GM10266 (cell line): Measurements from ENCODE around the gene TESMIN.
A peak's percentile ranks its signal among the peaks of the same experiment; 100 is the strongest.

ENCODE experiments used
- DNase-seq: peaks from one replicate; pipeline ENCODE4 v3.0.0; 2012; ENCODE audit errors: extremely low spot score
- CTCF ChIP-seq: IDR thresholded peaks from 2 replicates; pipeline ENCODE4 v1.5.1; 2012; ENCODE audit warnings: mild to moderate bottlenecking, low read depth; ENCODE audit not compliant: control insufficient read depth, insufficient read depth; ENCODE audit errors: missing control alignments

Gene TESMIN

GRCh38 chr11:68762481-68762880 is 11.2 kb upstream of the TESMIN start:
- no peak for DNase-seq
- no peak for TF ChIP-seq CTCF

GRCh38 chr11:68761801-68762200 is 10.5 kb upstream of the TESMIN start:
- no peak for DNase-seq
- no peak for TF ChIP-seq CTCF

- no peak for TF ChIP-seq CTCF
- no peak for DNase-seq
Measured at GRCh38 chr11:68759991-68760390, 8.7 kb upstream of the TESMIN start.

GRCh38 chr11:68757711-68758110 is 6.4 kb upstream of the TESMIN start:
- no peak for TF ChIP-seq CTCF
- no peak for DNase-seq

GRCh38 chr11:68756171-68756766 is 4.9 kb upstream of the TESMIN start:
- TF ChIP-seq CTCF, result no peak
- no peak for DNase-seq

GRCh38 chr11:68753300-68753699 is 2.0 kb upstream of the TESMIN start:
- peak; percentile 8 for TF ChIP-seq CTCF
- DNase-seq, result no peak

GRCh38 chr11:68751004-68751325 is 355 bp downstream of the TESMIN start:
- no peak for TF ChIP-seq CTCF
- no peak for DNase-seq
